Gastrocnemius medialis (tissue), 4 donors: ENCODE measurements around the gene PRKCH.

ENCODE experiments used
- POLR2A ChIP-seq, 2 donors: fragments of 450-650 bp; IDR thresholded peaks; one replicate each; pipeline ENCODE4 v1.6.1; 2017; ENCODE audit warnings: antibody characterized with exemption in 2 of 2, mild to moderate bottlenecking in 2 of 2, moderate library complexity in 2 of 2
- TF ChIP-seq, protein P1 (sequence below), 5 experiments: fragments of 450-650 bp in 3 of 5; fragments of 200-600 bp in 2 of 5; sonication (generic) in 2 of 5; IDR thresholded peaks in 4 of 5; conservative IDR thresholded peaks in 1 of 5; 1 replicate in 4 of 5; 2 replicates in 1 of 5; pipeline ENCODE4 v1.5.1; 2016 to 2019; ENCODE audit warnings: antibody characterized with exemption in 5 of 5, mild to moderate bottlenecking in 3 of 5, moderate library complexity in 3 of 5

DNA sequence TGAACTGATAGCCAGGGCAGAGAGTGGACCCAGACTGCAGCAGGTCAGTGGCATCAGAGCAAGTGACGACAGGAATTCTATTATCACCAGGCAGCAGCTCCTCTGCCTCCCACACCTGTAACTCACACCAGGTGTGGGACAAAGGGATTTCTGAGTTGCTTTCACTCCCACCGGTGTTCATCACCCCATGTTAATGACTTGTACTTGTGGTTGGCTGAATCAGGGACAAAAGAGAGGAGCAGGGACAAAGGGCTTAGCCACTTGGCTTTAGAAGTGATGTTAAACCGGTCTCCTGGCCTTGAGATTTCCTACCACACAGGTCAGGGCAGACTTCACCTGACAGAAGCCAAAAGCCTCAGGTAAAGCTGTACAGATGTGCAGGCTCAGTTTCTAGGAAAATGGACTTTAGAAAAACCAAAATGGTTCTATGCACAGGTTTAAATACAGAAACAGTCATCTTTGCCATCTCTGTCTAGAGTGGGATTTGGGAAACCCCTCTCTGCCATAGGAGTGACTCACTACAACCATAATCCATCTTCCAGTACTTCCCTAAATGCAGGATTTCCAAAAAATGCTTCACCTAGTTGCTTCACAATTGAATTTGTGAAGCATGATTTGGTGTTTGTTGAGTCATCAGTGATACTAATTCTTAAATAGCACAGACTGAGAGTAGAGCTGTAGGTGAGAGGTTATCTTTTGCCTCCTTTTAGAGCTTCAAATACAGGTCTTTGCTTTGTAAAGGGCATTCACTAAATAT lies 158.5 kb downstream of the PRKCH start:
- TF ChIP-seq POLR2A (IDR thresholded peaks at IDR 0.05): no peak
- TF ChIP-seq, protein P1, sequence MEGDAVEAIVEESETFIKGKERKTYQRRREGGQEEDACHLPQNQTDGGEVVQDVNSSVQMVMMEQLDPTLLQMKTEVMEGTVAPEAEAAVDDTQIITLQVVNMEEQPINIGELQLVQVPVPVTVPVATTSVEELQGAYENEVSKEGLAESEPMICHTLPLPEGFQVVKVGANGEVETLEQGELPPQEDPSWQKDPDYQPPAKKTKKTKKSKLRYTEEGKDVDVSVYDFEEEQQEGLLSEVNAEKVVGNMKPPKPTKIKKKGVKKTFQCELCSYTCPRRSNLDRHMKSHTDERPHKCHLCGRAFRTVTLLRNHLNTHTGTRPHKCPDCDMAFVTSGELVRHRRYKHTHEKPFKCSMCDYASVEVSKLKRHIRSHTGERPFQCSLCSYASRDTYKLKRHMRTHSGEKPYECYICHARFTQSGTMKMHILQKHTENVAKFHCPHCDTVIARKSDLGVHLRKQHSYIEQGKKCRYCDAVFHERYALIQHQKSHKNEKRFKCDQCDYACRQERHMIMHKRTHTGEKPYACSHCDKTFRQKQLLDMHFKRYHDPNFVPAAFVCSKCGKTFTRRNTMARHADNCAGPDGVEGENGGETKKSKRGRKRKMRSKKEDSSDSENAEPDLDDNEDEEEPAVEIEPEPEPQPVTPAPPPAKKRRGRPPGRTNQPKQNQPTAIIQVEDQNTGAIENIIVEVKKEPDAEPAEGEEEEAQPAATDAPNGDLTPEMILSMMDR (IDR thresholded peaks at IDR 0.05 in 4 of 5, conservative IDR thresholded peaks at IDR 0.05 in 1 of 5): no peak
